H9 (cell line): Measurements from ENCODE around the gene DDC. TPM values are rescaled to one million over a fixed set of nuclear protein-coding genes. Genes with fewer than 3 reads are reported as not detected.
A peak's percentile ranks its signal among the peaks of the same experiment; 100 is the strongest.

Experiments
- DNase-seq: peaks from one replicate; pipeline ENCODE4 v3.0.0-alpha.2; 2017
- H2AFZ ChIP-seq: one replicate; pipeline ENCODE4 v1.6.1; 2013; ENCODE audit warnings: mild to moderate bottlenecking, low read length, control low read depth, moderate library complexity
- H2AK5ac ChIP-seq: 2 replicates; pipeline ENCODE4 v1.6.1; 2013; ENCODE audit warnings: low read length, control low read depth, mixed read lengths; ENCODE audit not compliant: insufficient read length
- H2BK120ac ChIP-seq: one replicate; pipeline ENCODE4 v1.6.1; 2013; ENCODE audit warnings: low read depth, mild to moderate bottlenecking, low read length, control low read depth, inconsistent platforms; ENCODE audit not compliant: poor library complexity, severe bottlenecking
- H2BK12ac ChIP-seq: 2 replicates; pipeline ENCODE4 v1.6.1; 2013; ENCODE audit warnings: low read length, control low read depth, mixed read lengths, low read depth; ENCODE audit not compliant: insufficient read length
- H2BK15ac ChIP-seq: 2 replicates; pipeline ENCODE4 v1.6.1; 2013; ENCODE audit warnings: low read depth, low read length, control low read depth
- H2BK20ac ChIP-seq: one replicate; pipeline ENCODE4 v1.6.1; 2013; ENCODE audit warnings: low read depth, mild to moderate bottlenecking, low read length, control low read depth, inconsistent platforms; ENCODE audit not compliant: poor library complexity, severe bottlenecking
- H2BK5ac ChIP-seq: 2 replicates; pipeline ENCODE4 v1.6.1; 2013; ENCODE audit warnings: low read length, control low read depth, mixed read lengths; ENCODE audit not compliant: insufficient read length
- H3K14ac ChIP-seq: 2 replicates; pipeline ENCODE4 v1.6.1; 2013; ENCODE audit warnings: low read length, control low read depth; ENCODE audit not compliant: insufficient read depth
- H3K18ac ChIP-seq: 2 replicates; pipeline ENCODE4 v1.6.1; 2013; ENCODE audit warnings: low read depth, mild to moderate bottlenecking, mixed read lengths, low read length, control low read depth; ENCODE audit not compliant: insufficient read length
- H3K23ac ChIP-seq: 2 replicates; pipeline ENCODE4 v1.6.1; 2013; ENCODE audit warnings: low read length, control low read depth, mixed read lengths, low read depth; ENCODE audit not compliant: insufficient read length
- H3K23me2 ChIP-seq: 2 replicates; pipeline ENCODE4 v1.6.1; 2013; ENCODE audit warnings: low read depth, mild to moderate bottlenecking, mixed read lengths, low read length, control low read depth; ENCODE audit not compliant: insufficient read length, poor library complexity, severe bottlenecking
- H3K27ac ChIP-seq: 2 replicates; pipeline ENCODE4 v1.5.1; 2013; ENCODE audit warnings: low read length, control low read depth, mixed read lengths, low read depth; ENCODE audit not compliant: insufficient read length
- H3K27me3 ChIP-seq: 2 replicates; pipeline ENCODE4 v1.6.1; 2013; ENCODE audit warnings: low read length, control low read depth, inconsistent platforms; ENCODE audit not compliant: insufficient read depth
- H3K4ac ChIP-seq: 2 replicates; pipeline ENCODE4 v1.6.1; 2013; ENCODE audit warnings: low read depth, mild to moderate bottlenecking, control low read depth, inconsistent platforms, low read length, moderate library complexity
- H3K4me1 ChIP-seq: 2 replicates; pipeline ENCODE4 v1.6.1; 2013; ENCODE audit warnings: low read length, control low read depth, inconsistent platforms; ENCODE audit not compliant: insufficient read depth
- H3K4me2 ChIP-seq: 2 replicates; pipeline ENCODE4 v1.6.1; 2013; ENCODE audit warnings: low read length, control low read depth, mixed read lengths; ENCODE audit not compliant: insufficient read length, insufficient read depth
- H3K56ac ChIP-seq: 2 replicates; pipeline ENCODE4 v1.6.1; 2013; ENCODE audit warnings: low read depth, mild to moderate bottlenecking, mixed read lengths, low read length, control low read depth; ENCODE audit not compliant: insufficient read length
- H3K79me1 ChIP-seq: 2 replicates; pipeline ENCODE4 v1.6.1; 2013; ENCODE audit warnings: low read depth, mild to moderate bottlenecking, moderate library complexity, low read length, control low read depth, inconsistent platforms; ENCODE audit not compliant: insufficient read depth, poor library complexity, severe bottlenecking
- H3K79me2 ChIP-seq: 2 replicates; pipeline ENCODE4 v1.6.1; 2013; ENCODE audit warnings: low read length, control low read depth, inconsistent platforms; ENCODE audit not compliant: insufficient read depth
- H3K9ac ChIP-seq: 2 replicates; pipeline ENCODE4 v1.6.1; 2013; ENCODE audit warnings: low read length, control low read depth, mixed read lengths; ENCODE audit not compliant: insufficient read length; ENCODE audit errors: extremely low read depth
- H3K9me3 ChIP-seq: one replicate; pipeline ENCODE4 v1.6.1; 2013; ENCODE audit warnings: low read depth, low read length, inconsistent platforms; ENCODE audit not compliant: control insufficient read depth
- H3T11ph ChIP-seq: one replicate; pipeline ENCODE4 v1.6.1; 2013; ENCODE audit warnings: mild to moderate bottlenecking, low read length, control low read depth, inconsistent platforms
- H4K20me1 ChIP-seq: one replicate; pipeline ENCODE4 v1.6.1; 2013; ENCODE audit not compliant: control insufficient read depth, insufficient read length, insufficient read depth
- H4K5ac ChIP-seq: 2 replicates; pipeline ENCODE4 v1.6.1; 2013; ENCODE audit warnings: low read depth, mild to moderate bottlenecking, mixed read lengths, low read length, control low read depth; ENCODE audit not compliant: insufficient read length
- H4K8ac ChIP-seq: replicated peaks from 2 replicates; pipeline ENCODE4 v1.6.1; 2013; ENCODE audit warnings: low read length, control low read depth, mixed read lengths, low read depth; ENCODE audit not compliant: insufficient read length
- H4K91ac ChIP-seq: 2 replicates; pipeline ENCODE4 v1.6.1; 2013; ENCODE audit warnings: low read depth, mild to moderate bottlenecking, moderate library complexity, mixed read lengths, low read length, control low read depth; ENCODE audit not compliant: insufficient read length
- H3K27ac Mint-ChIP-seq, 3 experiments: 2 replicates in 2 of 3; 3 replicates in 1 of 3; pipeline ENCODE4 v1.8.0; 2020 to 2021; ENCODE audit warnings: mixed read lengths in 3 of 3, mild to moderate bottlenecking in 1 of 3, moderate library complexity in 1 of 3
- H3K27me3 Mint-ChIP-seq: 2 replicates; pipeline ENCODE4 v1.8.0; 2021; ENCODE audit warnings: low read depth, mild to moderate bottlenecking, moderate library complexity, mixed read lengths
- H3K36me3 Mint-ChIP-seq, 3 experiments: 2 replicates in 2 of 3; 3 replicates in 1 of 3; pipeline ENCODE4 v1.8.0; 2020 to 2021; ENCODE audit warnings: low read depth in 3 of 3, mixed read lengths in 3 of 3; ENCODE audit not compliant: insufficient read depth in 1 of 3
- H3K4me1 Mint-ChIP-seq, 2 experiments: 2 replicates each; pipeline ENCODE4 v1.8.0; 2020; ENCODE audit warnings: mixed read lengths in 2 of 2
- H3K4me3 Mint-ChIP-seq, 2 experiments: 2 replicates in 1 of 2; 3 replicates in 1 of 2; pipeline ENCODE4 v1.8.0; 2020 to 2021; ENCODE audit warnings: mild to moderate bottlenecking in 2 of 2, mixed read lengths in 2 of 2, moderate library complexity in 1 of 2
- H3K9me3 Mint-ChIP-seq, 2 experiments: 2 replicates in 1 of 2; 3 replicates in 1 of 2; pipeline ENCODE4 v1.8.0; 2020; ENCODE audit warnings: mild to moderate bottlenecking in 2 of 2, mixed read lengths in 2 of 2, moderate library complexity in 1 of 2
- CTCF ChIP-seq: fragments of 200-600 bp; sonication (generic); conservative IDR thresholded peaks from 3 replicates; pipeline ENCODE4 v1.8.0; 2021; ENCODE audit warnings: antibody characterized with exemption, mild to moderate bottlenecking
- WGBS: extraction: QIAGEN DNeasy Blood & Tissue Kit; methylation state at CpG from one replicate; pipeline ENCODE4 v1.1.7; 2013; ENCODE audit warnings: missing lambda C conversion rate, low lambda C conversion rate, mixed read lengths; ENCODE audit not compliant: insufficient read length; ENCODE audit errors: extremely low coverage; 5-methylcytosine and 5-hydroxymethylcytosine counted together
- total RNA-seq: library from RNA; stranded (reverse); gene quantifications from 2 replicates; pipeline ENCODE4 v1.2.1, GENCODE V29; 2021

Gene DDC
- total RNA-seq, 1 experiment from 2014 or later: not detected

- Histone ChIP-seq H2AFZ (no peak overlapping the region), H3K9me3 (peaks cover 6% of the 10 kb centered on the region), H3K4me1 (no peaks in the 10 kb centered on the region), H2BK12ac (no peak overlapping the region), H4K20me1 (no peaks in the 10 kb centered on the region), H4K91ac (no peak overlapping the region), H2BK15ac (no peak overlapping the region), H3T11ph (no peak overlapping the region), H3K27ac (no peak overlapping the region), H2BK5ac (no peak overlapping the region), H4K5ac (no peak overlapping the region), H3K79me2 (no peaks in the 10 kb centered on the region), H2BK20ac (no peak overlapping the region), H3K56ac (no peak overlapping the region), H3K14ac (no peak overlapping the region), H3K18ac (no peak overlapping the region), H3K23ac (no peak overlapping the region), H3K79me1 (no peaks in the 10 kb centered on the region), H4K8ac (no peak overlapping the region), H3K23me2 (no peaks in the 10 kb centered on the region), H3K9ac (no peak overlapping the region), H2AK5ac (no peak overlapping the region), H2BK120ac (no peak overlapping the region), H3K4ac (no peak overlapping the region), H3K27me3 (no peaks in the 10 kb centered on the region), H3K4me2 (no peak overlapping the region)
- peaks cover 17 to 32% (median 22%) of the 10 kb centered on the region in 3 experiments for H3K36me3 Mint-ChIP-seq
- peak; percentile 64 for TF ChIP-seq CTCF
- H3K27ac Mint-ChIP-seq: no peak overlapping the region
- no peaks in the 10 kb centered on the region for H3K27me3 Mint-ChIP-seq
- H3K4me3 Mint-ChIP-seq: no peak overlapping the region
- peaks cover 0 to 4% of the 10 kb centered on the region in 2 experiments; a peak in 2 of 4 replicates for H3K4me1 Mint-ChIP-seq
- WGBS: no CpG with 5 or more reads among the region's 8 CpGs
- peaks cover 7 to 8% of the 10 kb centered on the region in 2 experiments for H3K9me3 Mint-ChIP-seq
- peak; percentile 57 for DNase-seq
Measured at GRCh38 chr7:50588937-50589336, 23.7 kb upstream of the DDC start.
